ENCODE results near the gene SURF4.

GRCh38 chr9:133379153-133380086, 3.6 kb upstream of the SURF4 start:
- TF ChIP-seq POLR2AphosphoS5 (IDR thresholded peaks at IDR 0.05; ENCODE audit: low read depth, low read length) (no peak), REST (IDR thresholded peaks at IDR 0.05; ENCODE audit: low read depth) (no peak), EZH2phosphoT487 (IDR thresholded peaks at IDR 0.05; ENCODE audit: borderline replicate concordance) (no peak), EZH2 (IDR thresholded peaks at IDR 0.05) (no peak), ZNF274 (IDR thresholded peaks at IDR 0.05; ENCODE audit: low read depth, low read length) (no peak), POLR2A (IDR thresholded peaks at IDR 0.05; ENCODE audit: borderline replicate concordance, extremely low read depth, insufficient read depth, insufficient read length) (no peak), RAD21 (IDR thresholded peaks at IDR 0.05; ENCODE audit: low read depth) (no peak), MAX (IDR thresholded peaks at IDR 0.05) (no peak), YY1 (IDR thresholded peaks at IDR 0.05; ENCODE audit: extremely low read depth, insufficient replicate concordance, low read depth, low read length) (no peak), CEBPB (IDR thresholded peaks at IDR 0.05; ENCODE audit: low read depth) (no peak), SP1 (IDR thresholded peaks at IDR 0.05; ENCODE audit: low read depth) (no peak), TCF7L2 (IDR thresholded peaks at IDR 0.05; ENCODE audit: borderline replicate concordance, extremely low read depth, insufficient read depth, insufficient read length) (no peak)
- TF ChIP-seq, protein P1, sequence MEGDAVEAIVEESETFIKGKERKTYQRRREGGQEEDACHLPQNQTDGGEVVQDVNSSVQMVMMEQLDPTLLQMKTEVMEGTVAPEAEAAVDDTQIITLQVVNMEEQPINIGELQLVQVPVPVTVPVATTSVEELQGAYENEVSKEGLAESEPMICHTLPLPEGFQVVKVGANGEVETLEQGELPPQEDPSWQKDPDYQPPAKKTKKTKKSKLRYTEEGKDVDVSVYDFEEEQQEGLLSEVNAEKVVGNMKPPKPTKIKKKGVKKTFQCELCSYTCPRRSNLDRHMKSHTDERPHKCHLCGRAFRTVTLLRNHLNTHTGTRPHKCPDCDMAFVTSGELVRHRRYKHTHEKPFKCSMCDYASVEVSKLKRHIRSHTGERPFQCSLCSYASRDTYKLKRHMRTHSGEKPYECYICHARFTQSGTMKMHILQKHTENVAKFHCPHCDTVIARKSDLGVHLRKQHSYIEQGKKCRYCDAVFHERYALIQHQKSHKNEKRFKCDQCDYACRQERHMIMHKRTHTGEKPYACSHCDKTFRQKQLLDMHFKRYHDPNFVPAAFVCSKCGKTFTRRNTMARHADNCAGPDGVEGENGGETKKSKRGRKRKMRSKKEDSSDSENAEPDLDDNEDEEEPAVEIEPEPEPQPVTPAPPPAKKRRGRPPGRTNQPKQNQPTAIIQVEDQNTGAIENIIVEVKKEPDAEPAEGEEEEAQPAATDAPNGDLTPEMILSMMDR (IDR thresholded peaks at IDR 0.05 in 2 of 3, conservative IDR thresholded peaks at IDR 0.05 in 1 of 3; ENCODE audit: borderline replicate concordance in 1 of 3, insufficient read depth in 1 of 3, low read depth in 2 of 3, low read length in 2 of 3): no peak
- TF ChIP-seq, protein P2, sequence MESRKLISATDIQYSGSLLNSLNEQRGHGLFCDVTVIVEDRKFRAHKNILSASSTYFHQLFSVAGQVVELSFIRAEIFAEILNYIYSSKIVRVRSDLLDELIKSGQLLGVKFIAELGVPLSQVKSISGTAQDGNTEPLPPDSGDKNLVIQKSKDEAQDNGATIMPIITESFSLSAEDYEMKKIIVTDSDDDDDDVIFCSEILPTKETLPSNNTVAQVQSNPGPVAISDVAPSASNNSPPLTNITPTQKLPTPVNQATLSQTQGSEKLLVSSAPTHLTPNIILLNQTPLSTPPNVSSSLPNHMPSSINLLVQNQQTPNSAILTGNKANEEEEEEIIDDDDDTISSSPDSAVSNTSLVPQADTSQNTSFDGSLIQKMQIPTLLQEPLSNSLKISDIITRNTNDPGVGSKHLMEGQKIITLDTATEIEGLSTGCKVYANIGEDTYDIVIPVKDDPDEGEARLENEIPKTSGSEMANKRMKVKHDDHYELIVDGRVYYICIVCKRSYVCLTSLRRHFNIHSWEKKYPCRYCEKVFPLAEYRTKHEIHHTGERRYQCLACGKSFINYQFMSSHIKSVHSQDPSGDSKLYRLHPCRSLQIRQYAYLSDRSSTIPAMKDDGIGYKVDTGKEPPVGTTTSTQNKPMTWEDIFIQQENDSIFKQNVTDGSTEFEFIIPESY (IDR thresholded peaks at IDR 0.05; ENCODE audit: extremely low read depth, insufficient replicate concordance, low read length): no peak

All from HCT116 (cell line).